Hepatocyte (in vitro differentiated cells): ENCODE measurements around the gene PCBD1.

Experiments
- CTCF ChIP-seq: fragments of 200-600 bp; sonication (generic); IDR thresholded peaks from 2 replicates; pipeline ENCODE4 v1.5.1; 2016; ENCODE audit warnings: antibody characterized with exemption, mild to moderate bottlenecking; ENCODE audit not compliant: poor library complexity
- EZH2 ChIP-seq: fragments of 200-600 bp; sonication (generic); IDR thresholded peaks from 2 replicates; pipeline ENCODE4 v1.6.1; 2016; ENCODE audit warnings: antibody characterized with exemption, mild to moderate bottlenecking, borderline replicate concordance
- EZH2phosphoT487 ChIP-seq: fragments of 200-600 bp; sonication (generic); IDR thresholded peaks from one replicate; pipeline ENCODE4 v1.6.1; 2018; ENCODE audit warnings: antibody characterized with exemption, mild to moderate bottlenecking, low read depth, moderate library complexity; ENCODE audit not compliant: unreplicated experiment, severe bottlenecking

- TF ChIP-seq CTCF: no peak
- TF ChIP-seq EZH2: no peak
- TF ChIP-seq EZH2phosphoT487: no peak
Observed at GRCh38 chr10:70845256-70845655, 43.1 kb downstream of the PCBD1 start.
